Measurements from ENCODE around the gene TEKT2.

TEKT2 gene

DNA sequence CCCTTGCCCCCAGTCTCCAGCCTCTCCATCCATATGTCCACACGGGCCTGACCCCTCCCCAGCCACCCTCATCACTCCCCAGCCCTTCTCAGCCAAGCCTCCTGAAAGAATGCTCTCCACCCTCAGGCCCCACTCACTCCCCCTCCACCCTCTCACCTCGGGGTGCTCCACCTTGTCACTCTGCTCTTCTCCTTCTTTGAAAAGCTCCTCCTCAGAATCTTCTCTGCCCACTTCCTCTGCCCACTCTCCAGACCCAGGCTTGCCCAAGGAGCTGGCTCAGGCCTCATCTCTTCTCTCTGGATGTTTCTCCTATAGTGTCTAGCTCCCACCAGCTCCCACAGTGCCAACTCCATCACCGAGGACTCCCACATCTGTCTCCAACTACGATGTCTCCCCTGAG, 27.3 kb downstream of the TEKT2 start:
- Histone ChIP-seq H2AFZ (ENCODE audit: low read depth, low read length) (no peak overlapping the region), H3K79me1 (replicated peaks; ENCODE audit: low read length, poor library complexity, severe bottlenecking) (no peaks in the 10 kb centered on the region), H3K18ac (ENCODE audit: low read depth in 1 of 2, low read length in 2 of 2) (no peak overlapping the region), H4K91ac (ENCODE audit: low read length) (no peak overlapping the region), H2BK120ac (ENCODE audit: low read depth, low read length) (no peak overlapping the region), H3K14ac (ENCODE audit: low read length in 2 of 2) (no peak overlapping the region), H4K8ac (ENCODE audit: low read length) (no peak overlapping the region), H3K27ac (ENCODE audit: low read length, poor library complexity, severe bottlenecking) (no peak overlapping the region), H3K36me3 (ENCODE audit: control insufficient read depth in 1 of 2, insufficient read depth in 2 of 2, low read depth in 1 of 2, low read length in 2 of 2) (peaks cover 8 to 9% of the 10 kb centered on the region in 2 experiments), H3K23ac (ENCODE audit: low read length in 2 of 2) (no peak overlapping the region), H2BK5ac (ENCODE audit: low read depth, low read length, poor library complexity, severe bottlenecking) (no peak overlapping the region), H3K4me1 (ENCODE audit: control insufficient read depth, insufficient read depth, low read depth, low read length) (peaks cover 52% of the 10 kb centered on the region), H3K9me3 (ENCODE audit: control insufficient read depth, low read length) (no peaks in the 10 kb centered on the region), H2BK12ac (ENCODE audit: low read length in 2 of 2) (no peak overlapping the region), H3K4me3 (ENCODE audit: insufficient read depth in 1 of 2, low read depth in 1 of 2, low read length in 2 of 2) (no peak overlapping the region), H3K9ac (ENCODE audit: low read length) (no peak overlapping the region), H3K4ac (ENCODE audit: low read depth in 1 of 2, low read length in 2 of 2) (no peak overlapping the region), H3K4me2 (ENCODE audit: low read length, poor library complexity, severe bottlenecking) (no peak overlapping the region), H2BK15ac (ENCODE audit: low read depth, poor library complexity, severe bottlenecking) (no peak overlapping the region), H2AK5ac (ENCODE audit: low read length, severe bottlenecking) (peak overlapping the region; percentile 83), H3K27me3 (ENCODE audit: control insufficient read depth in 1 of 2, insufficient read depth in 1 of 2, low read length in 2 of 2) (no peaks in the 10 kb centered on the region)
- no peak for DNase-seq
- 87% methylated on average over 4 of the region's 4 CpGs for WGBS

DNA sequence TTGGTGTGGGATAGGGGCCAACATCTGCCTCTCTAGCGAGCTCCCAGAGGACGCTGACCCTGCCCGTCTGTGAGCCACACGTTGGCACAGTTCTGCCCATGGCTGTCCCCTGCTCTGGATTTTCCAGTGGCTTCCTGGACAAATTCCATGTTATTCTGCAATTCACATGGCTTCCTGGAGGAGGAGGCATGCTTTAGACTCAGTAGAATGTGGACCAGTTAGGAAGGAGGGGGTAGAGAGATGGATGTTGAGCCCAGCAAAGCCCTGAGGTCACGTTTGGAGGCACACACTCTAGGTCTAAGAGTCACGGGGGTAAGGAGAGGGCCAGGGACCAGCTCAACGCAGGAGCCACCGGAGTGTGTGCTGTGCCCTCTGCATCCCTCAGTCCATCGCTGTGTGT, 28.9 kb downstream of the TEKT2 start:
- Histone ChIP-seq H3K36me3 (ENCODE audit: control insufficient read depth in 1 of 2, insufficient read depth in 2 of 2, low read depth in 1 of 2, low read length in 2 of 2) (peaks cover 8 to 9% of the 10 kb centered on the region in 2 experiments), H2BK120ac (ENCODE audit: low read depth, low read length) (no peak overlapping the region), H2BK12ac (ENCODE audit: low read length in 2 of 2) (no peak overlapping the region), H3K4ac (ENCODE audit: low read depth in 1 of 2, low read length in 2 of 2) (no peak overlapping the region), H2BK5ac (ENCODE audit: low read depth, low read length, poor library complexity, severe bottlenecking) (no peak overlapping the region), H3K9ac (ENCODE audit: low read length) (no peak overlapping the region), H2AFZ (ENCODE audit: low read depth, low read length) (no peak overlapping the region), H2BK15ac (ENCODE audit: low read depth, poor library complexity, severe bottlenecking) (no peak overlapping the region), H3K18ac (ENCODE audit: low read depth in 1 of 2, low read length in 2 of 2) (no peak overlapping the region), H3K79me1 (replicated peaks; ENCODE audit: low read length, poor library complexity, severe bottlenecking) (no peaks in the 10 kb centered on the region), H3K27me3 (ENCODE audit: control insufficient read depth in 1 of 2, insufficient read depth in 1 of 2, low read length in 2 of 2) (no peaks in the 10 kb centered on the region), H2AK5ac (ENCODE audit: low read length, severe bottlenecking) (no peak overlapping the region), H3K27ac (ENCODE audit: low read length, poor library complexity, severe bottlenecking) (no peak overlapping the region), H4K8ac (ENCODE audit: low read length) (no peak overlapping the region), H3K4me3 (ENCODE audit: insufficient read depth in 1 of 2, low read depth in 1 of 2, low read length in 2 of 2) (no peak overlapping the region), H4K91ac (ENCODE audit: low read length) (no peak overlapping the region), H3K23ac (ENCODE audit: low read length in 2 of 2) (no peak overlapping the region), H3K9me3 (ENCODE audit: control insufficient read depth, low read length) (no peaks in the 10 kb centered on the region), H3K14ac (ENCODE audit: low read length in 2 of 2) (no peak overlapping the region), H3K4me1 (ENCODE audit: control insufficient read depth, insufficient read depth, low read depth, low read length) (peaks cover 49% of the 10 kb centered on the region), H3K4me2 (ENCODE audit: low read length, poor library complexity, severe bottlenecking) (no peak overlapping the region)
- no peak for DNase-seq
- WGBS: 89% methylated on average over 9 of the region's 9 CpGs

DNA sequence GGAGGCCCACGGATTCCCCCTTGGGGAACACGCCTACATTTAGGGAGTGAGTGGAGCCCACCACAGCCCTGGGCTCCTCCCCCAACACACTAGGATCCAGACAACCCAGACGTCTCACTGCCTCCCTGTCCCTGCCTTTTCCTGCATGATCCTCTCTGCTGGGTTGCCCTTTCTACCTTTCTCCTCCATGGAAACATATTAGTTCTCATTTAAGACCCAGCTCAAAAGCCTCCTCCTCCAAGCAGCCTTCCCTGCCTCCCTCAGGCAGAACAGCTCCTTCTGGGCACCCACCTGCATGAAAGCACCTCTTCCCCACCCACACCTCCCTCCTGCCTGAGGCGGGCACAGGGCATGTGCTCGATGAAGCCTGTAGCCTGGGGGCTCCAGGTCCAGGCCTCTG, 30.5 kb downstream of the TEKT2 start:
- Histone ChIP-seq H3K9ac (ENCODE audit: low read length) (no peak overlapping the region), H3K4me3 (ENCODE audit: insufficient read depth in 1 of 2, low read depth in 1 of 2, low read length in 2 of 2) (no peak overlapping the region), H3K14ac (ENCODE audit: low read length in 2 of 2) (no peak overlapping the region), H3K4me1 (ENCODE audit: control insufficient read depth, insufficient read depth, low read depth, low read length) (peaks cover 47% of the 10 kb centered on the region), H3K4ac (ENCODE audit: low read depth in 1 of 2, low read length in 2 of 2) (no peak overlapping the region), H4K91ac (ENCODE audit: low read length) (no peak overlapping the region), H2BK12ac (ENCODE audit: low read length in 2 of 2) (no peak overlapping the region), H3K27ac (ENCODE audit: low read length, poor library complexity, severe bottlenecking) (no peak overlapping the region), H3K79me1 (replicated peaks; ENCODE audit: low read length, poor library complexity, severe bottlenecking) (no peaks in the 10 kb centered on the region), H3K9me3 (ENCODE audit: control insufficient read depth, low read length) (no peaks in the 10 kb centered on the region), H2BK120ac (ENCODE audit: low read depth, low read length) (no peak overlapping the region), H3K18ac (ENCODE audit: low read depth in 1 of 2, low read length in 2 of 2) (no peak overlapping the region), H3K23ac (ENCODE audit: low read length in 2 of 2) (no peak overlapping the region), H2AFZ (ENCODE audit: low read depth, low read length) (no peak overlapping the region), H3K36me3 (ENCODE audit: control insufficient read depth in 1 of 2, insufficient read depth in 2 of 2, low read depth in 1 of 2, low read length in 2 of 2) (peaks cover 8 to 9% of the 10 kb centered on the region in 2 experiments), H2AK5ac (ENCODE audit: low read length, severe bottlenecking) (peak overlapping the region; percentile 83), H3K27me3 (ENCODE audit: control insufficient read depth in 1 of 2, insufficient read depth in 1 of 2, low read length in 2 of 2) (no peaks in the 10 kb centered on the region), H2BK5ac (ENCODE audit: low read depth, low read length, poor library complexity, severe bottlenecking) (no peak overlapping the region), H3K4me2 (ENCODE audit: low read length, poor library complexity, severe bottlenecking) (no peak overlapping the region), H4K8ac (ENCODE audit: low read length) (no peak overlapping the region), H2BK15ac (ENCODE audit: low read depth, poor library complexity, severe bottlenecking) (no peak overlapping the region)
- WGBS: 72% methylated on average over 5 of the region's 5 CpGs
- no peak for DNase-seq

DNA sequence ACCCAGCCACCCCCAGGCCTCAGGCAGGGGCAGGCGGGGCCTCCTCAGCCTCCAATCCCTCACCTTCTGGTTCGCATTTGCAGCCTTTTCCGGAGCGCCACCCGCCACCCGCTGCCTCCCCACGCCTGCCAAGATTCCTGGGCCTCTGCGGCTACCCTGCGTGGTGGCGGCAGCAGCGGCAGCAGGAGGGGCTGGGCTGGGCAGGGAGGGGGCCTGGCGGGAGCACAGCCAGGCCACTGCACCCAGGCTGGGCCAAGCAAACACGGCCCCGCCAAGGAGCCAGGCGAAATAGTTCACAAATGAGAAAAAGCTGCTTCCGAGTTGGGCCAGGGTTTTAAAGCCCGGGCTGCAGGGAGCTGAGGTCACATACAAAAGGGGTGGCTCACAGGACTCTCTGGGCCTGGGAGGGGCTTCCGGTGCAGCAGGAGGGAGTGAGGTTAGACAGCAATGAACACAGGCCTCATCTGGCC, 31.3 kb downstream of the TEKT2 start:
- H3K18ac ChIP-seq (ENCODE audit: low read depth in 1 of 2, low read length in 2 of 2): peak overlapping the region in 1 of 2 experiments; percentile 25
- H2AFZ ChIP-seq (ENCODE audit: low read depth, low read length): no peak overlapping the region
- H2BK15ac ChIP-seq (ENCODE audit: low read depth, poor library complexity, severe bottlenecking): no peak overlapping the region
- no peak overlapping the region for H4K91ac ChIP-seq (ENCODE audit: low read length)
- H3K4ac ChIP-seq (ENCODE audit: low read depth in 1 of 2, low read length in 2 of 2): no peak overlapping the region
- no peak overlapping the region for H3K23ac ChIP-seq (ENCODE audit: low read length in 2 of 2)
- H3K4me2 ChIP-seq (ENCODE audit: low read length, poor library complexity, severe bottlenecking): peak overlapping the region; percentile 18
- H2BK120ac ChIP-seq (ENCODE audit: low read depth, low read length): no peak overlapping the region
- peaks cover 8 to 9% of the 10 kb centered on the region in 2 experiments for H3K36me3 ChIP-seq (ENCODE audit: control insufficient read depth in 1 of 2, insufficient read depth in 2 of 2, low read depth in 1 of 2, low read length in 2 of 2)
- peak overlapping the region; percentile 55 for H3K27ac ChIP-seq (ENCODE audit: low read length, poor library complexity, severe bottlenecking)
- peaks cover 51% of the 10 kb centered on the region for H3K4me1 ChIP-seq (ENCODE audit: control insufficient read depth, insufficient read depth, low read depth, low read length)
- H3K9ac ChIP-seq (ENCODE audit: low read length): peak overlapping the region; percentile 76
- H3K4me3 ChIP-seq (ENCODE audit: insufficient read depth in 1 of 2, low read depth in 1 of 2, low read length in 2 of 2): peak overlapping the region in 1 of 2 experiments; percentile 53
- no peaks in the 10 kb centered on the region for H3K27me3 ChIP-seq (ENCODE audit: control insufficient read depth in 1 of 2, insufficient read depth in 1 of 2, low read length in 2 of 2)
- no peak overlapping the region for H2BK12ac ChIP-seq (ENCODE audit: low read length in 2 of 2)
- no peak overlapping the region for H4K8ac ChIP-seq (ENCODE audit: low read length)
- no peak overlapping the region for H2AK5ac ChIP-seq (ENCODE audit: low read length, severe bottlenecking)
- 69% methylated on average over 17 of the region's 18 CpGs for WGBS
- DNase-seq: no peak
- no peaks in the 10 kb centered on the region for H3K9me3 ChIP-seq (ENCODE audit: control insufficient read depth, low read length)
- H3K79me1 ChIP-seq (replicated peaks; ENCODE audit: low read length, poor library complexity, severe bottlenecking): no peaks in the 10 kb centered on the region
- no peak overlapping the region for H2BK5ac ChIP-seq (ENCODE audit: low read depth, low read length, poor library complexity, severe bottlenecking)
- H3K14ac ChIP-seq (ENCODE audit: low read length in 2 of 2): no peak overlapping the region

Data from mesenchymal stem cell (in vitro differentiated cells and primary cell).